Measurements from ENCODE around the gene PRSS23. TPM values are rescaled to one million over a fixed set of nuclear protein-coding genes. Genes with fewer than 3 reads are reported as not detected.

The PRSS23 gene
- total RNA-seq, 1 experiment from 2014 or later, result 3.8 TPM

DNA sequence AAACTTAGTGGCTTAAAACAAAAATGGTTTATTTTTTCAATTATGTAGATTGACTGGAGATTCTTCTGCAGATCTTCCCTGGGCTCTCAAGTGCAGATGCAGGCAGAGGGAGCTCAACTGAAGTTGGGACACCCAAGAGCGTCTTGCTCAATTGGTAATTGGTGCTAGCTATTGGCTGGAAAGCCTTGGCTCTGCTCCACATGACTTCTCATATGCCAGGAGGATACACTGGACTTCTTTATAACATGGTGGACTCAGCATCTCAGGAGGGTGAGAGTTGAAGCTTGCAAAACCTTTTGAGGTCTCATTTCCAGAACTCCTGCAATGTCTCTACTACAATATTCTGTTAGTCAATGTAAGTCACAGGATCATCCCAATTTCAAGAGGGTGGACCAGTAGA is 42.2 kb upstream of the PRSS23 start:
- Histone ChIP-seq H3K9me2 (ENCODE audit: insufficient read depth) (no peaks in the 10 kb centered on the region), H3K4me2 (ENCODE audit: low read length) (no peak overlapping the region), H4K20me1 (ENCODE audit: insufficient read depth) (no peaks in the 10 kb centered on the region), H3K4me3 (replicated peaks in 1 of 2; ENCODE audit: low read depth in 1 of 2, low read length in 2 of 2) (no peak overlapping the region), H3K4me1 (ENCODE audit: control insufficient read depth in 1 of 2, insufficient read depth in 2 of 2, low read length in 2 of 2) (no peaks in the 10 kb centered on the region), H3K36me3 (ENCODE audit: control insufficient read depth in 1 of 2, insufficient read depth in 2 of 2, low read length in 2 of 2) (no peaks in the 10 kb centered on the region), H3K9me3 (ENCODE audit: control insufficient read depth in 1 of 2, insufficient read depth in 1 of 2, low read depth in 1 of 2, low read length in 2 of 2) (no peaks in the 10 kb centered on the region), H3K79me2 (ENCODE audit: insufficient read depth, low read length) (no peaks in the 10 kb centered on the region), H2AFZ (ENCODE audit: low read depth, low read length, poor library complexity, severe bottlenecking) (no peak overlapping the region), H3K27ac (ENCODE audit: low read depth, low read length) (no peak overlapping the region), H3K27me3 (ENCODE audit: insufficient read depth, low read length) (no peaks in the 10 kb centered on the region), H3K9ac (ENCODE audit: low read length) (no peak overlapping the region)
- TF ChIP-seq CBX3 (IDR thresholded peaks at IDR 0.05; ENCODE audit: low read depth), result no peak
- TF ChIP-seq CTCF (IDR thresholded peaks at IDR 0.05 in 2 of 3, conservative IDR thresholded peaks at IDR 0.05 in 1 of 3; ENCODE audit: borderline replicate concordance in 1 of 3, insufficient read depth in 1 of 3, low read depth in 2 of 3, low read length in 2 of 3), result no peak
- no peak for TF ChIP-seq POLR2A (IDR thresholded peaks at IDR 0.05; ENCODE audit: borderline replicate concordance, extremely low read depth, insufficient read depth, insufficient read length)
- TF ChIP-seq EZH2 (IDR thresholded peaks at IDR 0.05), result no peak
- no TSS peak for BruUV-seq (replicated peaks)
- no peak for ATAC-seq
- ChIA-PET POLR2A (no interaction called here), RAD21 (ENCODE audit: low non-redundant PET in 1 of 2, low total read pairs in 2 of 2, uncharacterized antibody in 2 of 2, unreplicated experiment in 2 of 2) (no interaction called here), CTCF (no interaction called here)
- DNase-seq (ENCODE audit: low read depth, low spot score), result no peak
- intact Hi-C loops (cut with micrococcal nuclease), result no loop called here

- DNase-seq (ENCODE audit: low read depth, low spot score) (no peak), ATAC-seq (no peak)
- H3K27ac ChIP-seq (ENCODE audit: low read depth, low read length), result no peak overlapping the region
- H3K27me3 ChIP-seq (ENCODE audit: insufficient read depth, low read length), result no peaks in the 10 kb centered on the region
- H2AFZ ChIP-seq (ENCODE audit: low read depth, low read length, poor library complexity, severe bottlenecking), result no peak overlapping the region
- no peaks in the 10 kb centered on the region for H3K9me3 ChIP-seq (ENCODE audit: control insufficient read depth in 1 of 2, insufficient read depth in 1 of 2, low read depth in 1 of 2, low read length in 2 of 2)
- ChIA-PET CTCF (no interaction called here), RAD21 (ENCODE audit: low non-redundant PET in 1 of 2, low total read pairs in 2 of 2, uncharacterized antibody in 2 of 2, unreplicated experiment in 2 of 2) (interaction anchor here in 1 of 2 experiments (1.2 kb wide), 1 partner anchor 153 kb away, joined by 3 read pairs; no protein-coding TSS in a partner anchor), POLR2A (no interaction called here)
- no peaks in the 10 kb centered on the region for H3K36me3 ChIP-seq (ENCODE audit: control insufficient read depth in 1 of 2, insufficient read depth in 2 of 2, low read length in 2 of 2)
- no peaks in the 10 kb centered on the region for H3K9me2 ChIP-seq (ENCODE audit: insufficient read depth)
- no peaks in the 10 kb centered on the region for H3K79me2 ChIP-seq (ENCODE audit: insufficient read depth, low read length)
- no peaks in the 10 kb centered on the region for H3K4me1 ChIP-seq (ENCODE audit: control insufficient read depth in 1 of 2, insufficient read depth in 2 of 2, low read length in 2 of 2)
- no peak overlapping the region for H3K4me3 ChIP-seq (replicated peaks in 1 of 2; ENCODE audit: low read depth in 1 of 2, low read length in 2 of 2)
- no peaks in the 10 kb centered on the region for H4K20me1 ChIP-seq (ENCODE audit: insufficient read depth)
- intact Hi-C loops (cut with micrococcal nuclease), result no loop called here
- no peak overlapping the region for H3K4me2 ChIP-seq (ENCODE audit: low read length)
- no peak overlapping the region for H3K9ac ChIP-seq (ENCODE audit: low read length)
- BruUV-seq (replicated peaks), result no TSS peak
- no peak for TF ChIP-seq SIN3A (IDR thresholded peaks at IDR 0.05; ENCODE audit: low read depth)
- no peak for TF ChIP-seq JUND (IDR thresholded peaks at IDR 0.05)
- TF ChIP-seq FOSL1 (IDR thresholded peaks at IDR 0.05; ENCODE audit: low read depth), result no peak
- no peak for TF ChIP-seq CEBPB (IDR thresholded peaks at IDR 0.05; ENCODE audit: low read depth)
- TF ChIP-seq REST (IDR thresholded peaks at IDR 0.05; ENCODE audit: low read depth), result no peak
- no peak for TF ChIP-seq SP1 (IDR thresholded peaks at IDR 0.05; ENCODE audit: low read depth)
- TF ChIP-seq ZBTB33 (IDR thresholded peaks at IDR 0.05; ENCODE audit: extremely low read depth, insufficient replicate concordance, low read length), result no peak
- TF ChIP-seq, protein P1, sequence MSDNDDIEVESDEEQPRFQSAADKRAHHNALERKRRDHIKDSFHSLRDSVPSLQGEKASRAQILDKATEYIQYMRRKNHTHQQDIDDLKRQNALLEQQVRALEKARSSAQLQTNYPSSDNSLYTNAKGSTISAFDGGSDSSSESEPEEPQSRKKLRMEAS (IDR thresholded peaks at IDR 0.05), result no peak
- no peak for TF ChIP-seq YY1 (IDR thresholded peaks at IDR 0.05; ENCODE audit: extremely low read depth, insufficient replicate concordance, low read depth, low read length)
- TF ChIP-seq EGR1 (IDR thresholded peaks at IDR 0.05; ENCODE audit: low read depth), result no peak
- TF ChIP-seq EZH2 (IDR thresholded peaks at IDR 0.05), result no peak
- TF ChIP-seq ZFX (IDR thresholded peaks at IDR 0.05), result no peak
Observed at GRCh38 chr11:86760577-86760976, 39.8 kb upstream of the PRSS23 start.
